GM18907 (cell line): ENCODE data around the gene GRWD1.

Source experiments
- ATAC-seq: cut with Tn5 transposase; IDR thresholded peaks from one replicate; pipeline ENCODE4 v1.9.1; 2021; ENCODE audit warnings: mild to moderate bottlenecking, moderate library complexity; ENCODE audit not compliant: unreplicated experiment

The GRWD1 gene

DNA sequence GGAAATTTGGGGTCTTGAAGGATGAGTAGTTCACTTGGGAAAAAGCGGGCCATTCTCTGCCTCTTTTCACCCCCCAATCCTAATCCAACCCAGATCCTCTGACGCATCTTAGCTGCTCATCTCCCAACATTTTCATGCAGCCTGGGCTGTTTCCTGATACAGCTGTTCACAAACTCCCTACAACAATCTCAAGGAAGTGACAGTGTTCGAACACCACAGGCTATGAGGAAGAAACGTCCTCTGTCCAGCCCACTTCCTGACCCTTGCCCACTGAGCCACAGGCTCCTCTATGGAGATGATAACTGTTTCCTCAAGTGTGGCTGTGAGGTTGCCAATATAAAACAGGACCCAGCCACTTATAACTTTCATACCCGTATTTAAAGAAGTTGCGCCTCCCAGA lies 49.6 kb downstream of the GRWD1 start:
- no peak for ATAC-seq

DNA sequence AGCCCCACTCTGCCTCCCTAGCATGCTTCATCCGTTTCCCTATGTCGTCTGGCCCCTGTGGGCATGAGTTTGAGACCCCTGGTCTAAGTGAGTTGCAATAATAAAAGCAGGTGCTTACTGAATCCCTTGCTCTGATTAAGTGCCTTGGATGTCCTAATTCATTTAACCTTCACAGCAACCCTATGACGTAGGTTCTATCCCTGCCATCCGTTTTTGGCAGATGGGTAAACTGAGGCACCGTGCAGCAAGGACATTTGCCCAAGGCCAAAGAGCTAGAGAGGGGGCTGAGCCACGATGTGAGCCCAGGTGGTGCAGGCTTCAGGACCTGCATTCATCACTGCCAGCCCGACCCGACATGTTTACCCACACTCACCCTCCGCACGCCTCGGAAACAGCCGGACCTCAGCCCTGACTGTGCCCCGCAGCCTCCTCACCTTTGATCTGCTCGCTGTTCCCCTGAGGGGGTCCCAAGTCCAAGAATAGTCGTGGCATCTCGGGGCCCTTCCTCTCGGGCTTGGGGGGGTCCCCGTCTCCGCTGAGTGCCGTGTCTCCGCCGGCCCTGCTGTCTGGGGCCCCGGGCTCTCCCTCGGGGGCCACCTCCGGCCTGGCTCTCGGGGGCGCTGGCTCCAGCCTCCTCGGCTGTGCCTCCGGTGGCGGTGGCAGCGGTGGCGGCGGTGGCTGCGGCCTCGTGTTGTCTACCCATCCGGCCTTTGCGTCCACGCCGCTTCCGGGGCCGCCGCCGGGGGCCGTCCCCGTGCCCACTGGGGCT lies 51.4 kb downstream of the GRWD1 start:
- no peak for ATAC-seq

DNA sequence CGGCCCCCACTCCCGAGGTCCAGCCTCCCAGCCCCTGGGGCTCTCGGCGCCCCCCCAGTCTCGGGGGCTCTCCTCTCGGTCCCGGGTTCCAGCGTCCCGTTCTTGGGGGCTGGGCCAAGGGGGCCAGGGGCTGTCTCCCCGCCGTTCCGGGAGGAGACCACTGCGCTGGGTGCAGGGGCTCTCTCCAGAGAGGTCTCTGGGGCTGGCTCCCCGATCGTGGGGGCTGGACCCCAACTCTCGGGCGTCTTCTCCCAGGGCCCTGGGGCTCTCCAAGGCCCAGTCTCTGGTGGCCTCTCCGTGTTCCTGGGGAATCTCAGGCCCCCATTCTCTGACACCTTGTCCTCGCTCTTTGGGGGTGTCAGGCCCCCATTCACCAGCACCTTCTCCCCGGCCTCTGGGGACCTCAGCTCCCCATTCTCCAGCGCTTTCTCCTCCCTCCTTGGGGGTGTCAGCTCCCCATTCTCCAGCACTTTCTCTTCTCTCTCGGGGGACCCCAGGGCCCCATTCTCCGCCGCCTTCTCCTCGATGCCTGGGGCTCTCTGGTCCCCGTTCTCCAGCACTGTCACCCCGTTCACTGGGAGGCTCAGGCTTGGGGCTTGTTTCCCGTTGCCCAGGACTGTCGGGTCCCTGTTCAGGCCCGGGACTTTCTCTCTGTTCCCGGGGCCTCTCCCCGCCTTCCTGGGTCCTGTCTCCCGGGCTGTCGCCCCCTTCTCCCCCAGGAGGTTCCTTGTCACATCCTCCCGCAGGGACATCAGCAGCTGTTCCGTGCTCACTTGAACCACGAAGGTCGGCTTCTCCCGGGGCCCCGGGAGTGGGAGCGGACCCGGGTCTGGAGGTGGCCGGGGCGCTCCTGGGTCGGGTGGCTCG lies 52.2 kb downstream of the GRWD1 start:
- no peak for ATAC-seq

DNA sequence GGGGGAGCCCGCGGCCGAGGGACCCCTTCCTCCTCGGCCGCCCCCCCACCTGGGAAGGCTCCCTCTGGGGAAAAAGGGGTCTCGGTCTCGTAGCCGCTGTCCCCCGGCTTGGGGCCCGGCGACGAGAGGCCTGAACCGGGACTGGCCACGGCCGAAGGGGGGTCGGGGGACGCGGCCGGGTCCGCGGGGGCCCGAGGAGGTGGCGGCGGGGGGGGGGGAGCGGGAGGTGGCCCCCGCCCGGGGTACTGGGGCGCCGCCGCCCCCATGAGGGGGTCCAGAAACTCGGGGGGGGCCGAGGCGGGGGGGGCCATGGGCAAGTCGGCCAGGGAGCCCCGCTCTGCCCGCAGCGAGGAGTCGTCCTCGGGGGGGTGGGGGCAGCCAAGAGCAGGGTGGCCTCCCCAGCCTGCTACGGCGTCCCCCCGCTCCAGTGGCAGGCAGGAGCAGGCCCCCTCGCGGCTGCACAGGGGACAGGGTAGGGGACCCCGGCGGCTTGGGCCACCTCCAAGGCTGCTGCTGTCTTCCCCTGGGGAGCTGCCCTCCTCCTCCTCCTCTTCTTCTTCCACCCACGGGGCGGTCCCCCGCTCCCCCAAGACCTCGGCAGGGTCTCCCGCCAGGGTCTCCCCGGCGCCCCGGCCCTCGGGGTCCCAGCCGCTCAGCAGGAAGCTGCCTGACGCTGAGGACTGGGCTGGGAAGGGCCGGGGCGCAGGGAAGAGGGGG lies 53.0 kb downstream of the GRWD1 start:
- no peak for ATAC-seq

DNA sequence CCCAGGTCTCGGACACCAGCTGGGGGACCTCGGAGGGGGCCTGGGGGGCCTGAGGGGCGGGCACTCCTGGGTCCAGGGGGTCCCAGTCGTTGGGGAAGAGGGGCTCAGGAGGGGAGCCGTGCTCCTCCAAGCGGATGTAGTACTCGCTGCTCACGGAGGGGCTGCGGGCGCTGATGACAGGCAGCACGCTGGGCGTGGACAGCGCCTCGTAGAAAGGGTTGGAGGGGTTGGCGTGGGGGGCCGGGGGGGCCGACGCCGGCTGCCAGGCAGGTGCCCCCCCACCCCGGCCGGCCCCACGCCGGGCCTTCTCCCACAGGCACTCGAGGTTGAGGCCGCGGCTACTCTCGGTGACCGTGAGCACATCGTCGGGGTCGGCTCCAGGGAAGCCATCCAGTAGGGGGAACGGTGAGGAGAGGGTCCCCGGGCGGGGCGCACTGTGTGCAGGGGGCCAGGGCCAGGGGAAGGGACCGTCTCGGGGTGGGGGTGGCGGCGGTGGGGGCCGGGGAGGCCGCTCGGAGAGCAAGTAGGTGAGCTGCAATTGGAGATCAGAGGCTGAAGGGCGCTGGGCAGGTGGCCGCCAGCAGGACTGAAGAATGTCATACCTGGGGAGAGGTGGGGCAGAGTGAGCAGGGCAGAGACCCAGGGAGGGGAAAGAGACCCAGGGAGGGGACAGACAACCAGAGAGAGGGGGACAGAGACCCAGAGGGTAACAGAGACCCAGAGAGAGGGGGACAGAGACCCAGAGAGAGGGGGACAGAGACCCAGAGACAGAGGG lies 53.7 kb downstream of the GRWD1 start:
- no peak for ATAC-seq

DNA sequence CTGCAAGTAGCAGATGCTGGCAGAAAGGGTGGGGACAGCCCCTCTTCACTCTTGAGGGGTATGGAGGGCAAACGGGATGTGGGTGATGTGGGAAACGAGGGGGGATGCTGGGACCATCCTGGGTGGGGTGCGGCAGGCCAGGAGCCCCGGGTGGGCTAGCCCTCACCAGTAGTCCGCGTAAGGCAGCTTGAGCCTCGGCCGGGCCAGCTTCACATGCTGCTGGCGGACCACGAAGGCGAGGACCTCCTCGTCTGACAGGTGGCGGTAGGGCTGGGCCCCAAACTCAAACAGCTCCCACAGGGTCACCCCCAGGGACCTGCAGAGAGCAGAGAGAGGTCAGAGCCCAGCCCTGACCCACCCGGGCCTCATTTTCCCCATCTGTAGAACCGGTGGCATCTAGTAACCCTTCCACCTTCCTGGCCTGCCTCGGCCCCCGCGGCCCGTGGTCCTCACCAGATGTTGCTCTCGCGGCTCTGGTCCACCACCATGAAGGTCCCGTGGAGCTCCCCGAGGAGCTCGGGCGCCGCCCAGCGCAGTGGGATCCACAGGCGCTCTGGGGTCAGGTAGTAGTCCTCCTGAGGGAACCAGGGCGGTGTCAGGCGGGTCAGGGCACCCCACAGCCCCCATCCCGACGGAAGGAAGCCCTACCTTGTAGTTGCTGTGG lies 55.2 kb downstream of the GRWD1 start:
- no peak for ATAC-seq

DNA sequence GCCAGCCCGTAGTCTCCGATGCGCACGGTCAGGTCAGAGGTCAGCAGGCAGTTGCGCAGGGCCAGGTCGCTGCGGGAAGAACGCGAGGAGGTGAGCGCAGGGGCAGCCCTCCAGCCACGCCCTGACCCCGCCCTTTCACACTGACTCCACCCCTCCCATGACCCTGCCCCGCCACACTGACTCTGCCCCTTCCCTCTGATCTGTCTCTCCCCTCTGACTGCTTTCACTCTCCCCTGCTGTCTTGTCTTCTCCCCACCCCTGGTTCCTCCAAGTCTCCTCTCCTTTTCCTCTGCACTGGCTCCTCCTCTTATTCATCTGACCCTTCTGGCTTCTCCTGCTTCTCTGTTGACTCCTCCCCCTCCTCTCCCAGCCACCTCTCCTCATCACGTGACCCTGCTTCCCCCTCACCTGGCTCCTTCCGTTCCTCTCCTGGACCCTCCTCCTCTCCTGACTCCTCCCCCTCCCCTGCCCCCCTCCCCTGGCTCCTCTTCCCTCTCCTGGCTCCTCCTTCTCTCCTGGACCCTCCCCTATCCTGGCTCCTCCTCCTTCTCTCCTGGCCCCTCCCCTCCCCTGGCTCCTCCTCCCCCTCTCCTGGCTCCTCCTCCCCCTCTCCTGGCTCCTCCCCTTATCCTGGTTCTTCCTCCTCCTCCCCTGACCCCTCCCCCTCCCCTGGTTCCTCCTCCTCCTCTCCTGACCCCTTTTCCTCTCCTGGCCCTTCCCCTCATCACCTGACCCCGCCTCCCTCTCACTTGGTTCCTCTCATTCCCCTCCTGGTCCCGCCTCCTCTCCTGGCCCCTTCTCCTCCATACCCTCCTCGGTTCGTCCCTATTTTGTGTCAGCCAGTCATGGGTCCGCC lies 55.9 kb downstream of the GRWD1 start:
- ATAC-seq: no peak

DNA sequence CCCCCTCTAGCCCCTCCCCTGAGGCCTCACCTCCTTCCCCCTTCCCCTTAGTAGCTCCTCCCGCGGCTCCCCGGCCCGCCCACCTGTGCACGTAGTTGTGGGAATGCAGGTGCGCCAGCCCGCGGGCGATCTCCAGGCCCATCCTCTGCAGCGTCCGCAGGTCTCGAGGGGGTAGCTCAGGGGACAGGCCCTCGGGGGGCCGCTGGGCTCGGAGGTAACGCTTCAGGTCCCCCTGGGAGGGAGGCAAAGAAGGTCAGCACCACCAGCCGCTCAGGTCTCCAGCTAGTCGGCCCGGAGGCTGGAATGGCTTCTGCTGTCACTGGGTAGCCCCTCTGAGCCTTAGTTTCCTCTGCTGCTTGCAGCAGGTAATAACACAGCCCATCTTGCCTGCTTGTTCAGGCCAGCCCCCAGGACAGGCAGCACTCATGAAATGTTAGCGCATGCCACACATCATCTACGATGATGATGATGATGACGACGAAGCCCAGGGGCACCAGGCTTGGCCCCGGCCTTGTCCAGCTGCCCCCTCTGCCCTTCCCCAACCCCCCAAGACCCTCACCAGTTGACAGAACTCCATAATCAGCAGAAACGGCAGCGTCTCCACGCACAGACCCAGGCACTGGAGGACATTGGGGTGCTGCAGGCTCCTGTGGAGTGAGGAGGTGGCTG lies 56.7 kb downstream of the GRWD1 start:
- ATAC-seq: no peak

DNA sequence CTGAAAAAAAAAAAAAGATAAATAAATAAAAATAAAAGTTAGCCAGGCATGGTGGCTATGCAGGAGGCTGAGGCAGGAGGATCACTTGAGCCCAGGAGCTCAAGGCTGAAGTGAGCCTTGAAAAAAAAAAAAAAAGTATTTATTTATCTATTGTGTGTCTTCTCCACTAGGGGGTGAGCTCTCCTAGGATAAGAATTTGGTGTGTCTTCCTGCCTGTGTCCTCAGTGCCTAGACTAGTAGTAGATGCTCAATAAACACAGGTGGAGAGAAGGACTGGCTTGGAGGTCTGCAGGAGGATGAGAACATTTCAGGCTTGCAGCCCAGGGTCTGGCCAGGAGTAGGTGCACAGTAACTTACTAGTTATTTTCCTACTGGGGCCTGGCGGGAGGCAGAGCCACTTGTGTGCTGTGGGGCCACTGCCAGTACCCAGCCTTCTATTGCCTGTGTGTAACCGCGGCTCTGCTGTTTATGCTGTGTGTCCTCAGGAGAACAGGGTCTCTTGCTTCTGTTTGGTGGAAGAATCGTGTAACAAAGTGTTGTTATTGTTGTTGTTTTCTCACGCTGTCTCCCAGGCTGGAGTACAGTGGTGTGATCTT lies 60.5 kb downstream of the GRWD1 start:
- no peak for ATAC-seq
